SK-N-SH (cell line): Measurements from ENCODE around the gene DAP. TPM values are rescaled to one million over a fixed set of nuclear protein-coding genes. Genes with fewer than 3 reads are reported as not detected.
A peak's percentile ranks its signal among the peaks of the same experiment; 100 is the strongest.

ENCODE experiments used
- CTCF ChIA-PET: fragments of 300-600, 350-600 bp; formaldehyde crosslinking; extraction: SDS; loops from one replicate; lab custom pipeline; 2021; lab: Yijun Ruan, JAX
- POLR2A ChIA-PET: fragments of 350-600 bp; sonication (Branson Sonifier 250); formaldehyde crosslinking; extraction: SDS; loops from one replicate; lab custom pipeline; 2020; ENCODE audit warnings: antibody characterized with exemption, inconsistent platforms; lab: Yijun Ruan, JAX
- DNase-seq: peaks from one replicate; pipeline ENCODE4 v3.0.0; 2012
- H2AFZ ChIP-seq: fragments of 200-600 bp; sonication (generic); 2 replicates; pipeline ENCODE4 v1.8.1; 2016; ENCODE audit warnings: antibody characterized with exemption, mild to moderate bottlenecking, low read depth
- H3F3A ChIP-seq: fragments of 200-600 bp; sonication (generic); replicated peaks from 2 replicates; pipeline ENCODE3; 2016; ENCODE audit warnings: antibody characterized with exemption, mild to moderate bottlenecking; ENCODE audit not compliant: insufficient read depth
- H3K27ac ChIP-seq, 2 experiments: fragments of 200-500 bp in 1 of 2; fragments of 200-600 bp in 1 of 2; sonication (Bioruptor generic) in 1 of 2; sonication (generic), shearing (Covaris generic) in 1 of 2; 2 replicates each; pipeline versions ENCODE4 v1.5.1 to v1.6.1; 2014 to 2016; ENCODE audit warnings: low read depth in 2 of 2, inconsistent platforms in 1 of 2, low read length in 1 of 2, mild to moderate bottlenecking in 1 of 2, mixed read lengths in 1 of 2
- H3K27me3 ChIP-seq: fragments of 200-600 bp; sonication (generic), shearing (Covaris generic); 2 replicates; pipeline ENCODE4 v1.6.1; 2016; ENCODE audit warnings: mixed run types; ENCODE audit not compliant: insufficient read depth
- H3K36me3 ChIP-seq, 2 experiments: fragments of 200-500 bp in 1 of 2; fragments of 200-600 bp in 1 of 2; sonication (Bioruptor generic) in 1 of 2; sonication (generic) in 1 of 2; replicated peaks in 1 of 2; 2 replicates each; pipeline versions ENCODE3 to v1.5.1; 2014 to 2016; ENCODE audit warnings: low read length in 1 of 2, mild to moderate bottlenecking in 1 of 2; ENCODE audit not compliant: insufficient read depth in 2 of 2, control insufficient read depth in 1 of 2
- H3K4me1 ChIP-seq, 2 experiments: fragments of 200-500 bp in 1 of 2; fragments of 200-600 bp in 1 of 2; sonication (Bioruptor generic) in 1 of 2; sonication (generic), shearing (Covaris generic) in 1 of 2; 2 replicates each; pipeline versions ENCODE4 v1.5.1 to v1.6.1; 2014 to 2016; ENCODE audit warnings: low read depth in 1 of 2, low read length in 1 of 2, mixed run types in 1 of 2; ENCODE audit not compliant: insufficient read depth in 2 of 2, control insufficient read depth in 1 of 2
- H3K4me2 ChIP-seq: fragments of 200-600 bp; sonication (generic), shearing (Covaris generic); 2 replicates; pipeline ENCODE4 v1.6.1; 2017; ENCODE audit warnings: mixed run types
- H3K4me3 ChIP-seq, 2 experiments: fragments of 200-500 bp in 1 of 2; fragments of 200-600 bp in 1 of 2; sonication (Bioruptor generic) in 1 of 2; sonication (generic), shearing (Covaris generic) in 1 of 2; 2 replicates each; pipeline versions ENCODE4 v1.5.1 to v1.8.1; 2014 to 2016; ENCODE audit warnings: low read depth in 2 of 2, inconsistent platforms in 1 of 2, low read length in 1 of 2, mild to moderate bottlenecking in 1 of 2, mixed read lengths in 1 of 2, moderate library complexity in 1 of 2
- H3K79me2 ChIP-seq: fragments of 200-600 bp; sonication (generic); 2 replicates; pipeline ENCODE4 v1.8.1; 2017; ENCODE audit warnings: mild to moderate bottlenecking; ENCODE audit not compliant: insufficient read depth
- H3K9ac ChIP-seq: fragments of 200-600 bp; sonication (generic); 2 replicates; pipeline ENCODE4 v1.6.1; 2017; ENCODE audit warnings: mixed run types
- H3K9me2 ChIP-seq: fragments of 200-600 bp; sonication (generic); 2 replicates; pipeline ENCODE4 v1.6.1; 2017; ENCODE audit warnings: mixed run types
- H3K9me3 ChIP-seq: fragments of 200-600 bp; sonication (generic); 2 replicates; pipeline ENCODE4 v1.6.1; 2017; ENCODE audit warnings: mixed run types, mild to moderate bottlenecking, moderate library complexity
- H4K20me1 ChIP-seq: fragments of 200-600 bp; sonication (generic); 2 replicates; pipeline ENCODE4 v1.6.1; 2017; ENCODE audit warnings: mild to moderate bottlenecking, mixed run types; ENCODE audit not compliant: insufficient read depth
- CHD2 ChIP-seq: fragments of 150-350 bp; IDR thresholded peaks from 2 replicates; pipeline ENCODE4 v1.6.1; 2018; ENCODE audit warnings: low read length; ENCODE audit not compliant: partially characterized antibody
- ELF1 ChIP-seq: IDR thresholded peaks from 2 replicates; pipeline ENCODE4 v1.4.0; 2012
- EP300 ChIP-seq, 2 experiments: IDR thresholded peaks; 2 replicates each; pipeline versions ENCODE4 v1.4.0 to v1.6.1; 2012; ENCODE audit warnings: borderline replicate concordance in 1 of 2, low read depth in 1 of 2, low read length in 1 of 2
- FOSL2 ChIP-seq: IDR thresholded peaks from 2 replicates; pipeline ENCODE4 v1.4.0; 2012; ENCODE audit warnings: low read depth, mild to moderate bottlenecking, moderate library complexity, borderline replicate concordance
- FOXJ3 ChIP-seq: sonication (generic); formaldehyde crosslinking; IDR thresholded peaks from 2 replicates; pipeline ENCODE4 v1.5.1; 2020; ENCODE audit warnings: mild to moderate bottlenecking, missing genetic modification reagents
- GABPA ChIP-seq: IDR thresholded peaks from 2 replicates; pipeline ENCODE4 v1.4.0; 2012; ENCODE audit warnings: low read depth, mild to moderate bottlenecking
- MXI1 ChIP-seq: IDR thresholded peaks from 2 replicates; pipeline ENCODE4 v1.6.1; 2012; ENCODE audit warnings: mild to moderate bottlenecking, low read depth, low read length, improper control_type of control experiment
- NFIC ChIP-seq: IDR thresholded peaks from 2 replicates; pipeline ENCODE4 v1.4.0; 2012; ENCODE audit warnings: borderline replicate concordance
- NRF1 ChIP-seq: IDR thresholded peaks from 2 replicates; pipeline ENCODE4 v1.6.1; 2012; ENCODE audit warnings: low read depth, mild to moderate bottlenecking, low read length
- POLR2AphosphoS5 ChIP-seq: IDR thresholded peaks from 2 replicates; pipeline ENCODE4 v1.6.1; 2012; ENCODE audit warnings: low read depth, low read length
- RCOR1 ChIP-seq: fragments of 150-350 bp; IDR thresholded peaks from 2 replicates; pipeline ENCODE4 v1.6.1; 2017; ENCODE audit warnings: antibody characterized with exemption, low read length
- RFX5 ChIP-seq: IDR thresholded peaks from 2 replicates; pipeline ENCODE4 v1.6.1; 2012; ENCODE audit warnings: mild to moderate bottlenecking, improper control_type of control experiment, low read length
- SIN3A ChIP-seq: IDR thresholded peaks from 2 replicates; pipeline ENCODE4 v1.6.1; 2012; ENCODE audit warnings: low read depth, mild to moderate bottlenecking, low read length, moderate library complexity, borderline replicate concordance
- SMC3 ChIP-seq: IDR thresholded peaks from 2 replicates; pipeline ENCODE4 v1.6.1; 2012; ENCODE audit warnings: low read depth, low read length, improper control_type of control experiment
- TAF1 ChIP-seq: IDR thresholded peaks from 2 replicates; pipeline ENCODE4 v1.6.1; 2012; ENCODE audit warnings: low read depth, mild to moderate bottlenecking, low read length, moderate library complexity, borderline replicate concordance
- TCF12 ChIP-seq: IDR thresholded peaks from 2 replicates; pipeline ENCODE4 v1.4.0; 2012
- WGBS: methylation state at CpG from one replicate; pipeline ENCODE4 v1.1.6; 2017; ENCODE audit warnings: low lambda C conversion rate; 5-methylcytosine and 5-hydroxymethylcytosine counted together
- polyA plus RNA-seq, 3 experiments: library from polyadenylated mRNA; depleted of rRNA; stranded (reverse); fragments of >200 nt; gene quantifications; 2 replicates each; pipeline ENCODE4 v1.2.3, GENCODE V29; 2012
- TF ChIP-seq, protein P1 (sequence below): IDR thresholded peaks from 2 replicates; pipeline ENCODE4 v1.6.1; 2012; ENCODE audit warnings: mild to moderate bottlenecking, low read depth, low read length, moderate library complexity
- TF ChIP-seq, protein P2 (sequence below): IDR thresholded peaks from 2 replicates; pipeline ENCODE4 v1.4.0; 2012; ENCODE audit warnings: low read depth, borderline replicate concordance
- TF ChIP-seq, protein P3 (sequence below): IDR thresholded peaks from 2 replicates; pipeline ENCODE4 v1.4.0; 2012; ENCODE audit warnings: low read depth

Gene DAP
- polyA plus RNA-seq, 1 of the 3 experiments (the other 2 are of a cell fraction), result 78.2 TPM

DNA sequence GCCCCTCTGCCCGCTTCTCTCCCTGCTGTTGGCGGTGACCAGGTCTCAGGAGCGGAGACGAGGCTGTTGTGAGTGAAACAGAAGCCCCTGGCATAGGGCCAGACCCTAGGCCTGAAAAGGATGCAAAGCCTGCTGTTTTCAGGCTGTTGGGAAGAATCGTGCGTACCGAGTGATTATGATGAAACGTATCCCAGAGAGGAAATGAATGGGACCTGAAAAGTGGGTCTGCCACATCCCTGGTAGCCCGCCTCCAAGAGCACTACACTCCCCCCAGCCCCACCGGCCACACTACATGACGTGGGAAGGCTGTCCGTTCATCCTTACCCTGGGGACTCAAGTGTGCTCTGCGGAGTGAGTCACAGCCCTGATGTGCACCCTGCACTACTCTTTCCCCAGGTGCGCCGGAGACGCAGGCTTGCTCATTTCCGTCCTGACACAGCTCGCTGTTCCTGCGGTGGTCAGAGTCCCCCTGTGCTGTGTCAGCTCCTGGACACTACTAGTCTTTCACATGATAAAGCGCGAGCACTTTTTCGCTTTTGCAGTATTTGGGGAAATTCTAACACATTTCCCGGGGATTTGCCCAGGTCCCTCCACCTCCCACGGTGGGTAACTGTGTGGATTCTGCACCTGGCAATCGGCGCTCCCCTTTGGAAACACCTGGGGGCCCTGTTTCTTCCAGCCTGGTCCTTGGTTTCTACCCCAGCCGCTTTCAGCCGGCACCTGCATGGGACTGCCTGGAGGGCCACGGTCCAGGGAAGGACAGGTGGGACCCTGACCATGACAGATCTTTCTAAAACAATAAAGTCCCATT lies 105.7 kb downstream of the DAP start:
- no peaks in the 10 kb centered on the region for H4K20me1 ChIP-seq
- no peak overlapping the region for H3K4me3 ChIP-seq
- no peak overlapping the region for H3K4me2 ChIP-seq
- H2AFZ ChIP-seq, result no peak overlapping the region
- no peaks in the 10 kb centered on the region for H3K9me3 ChIP-seq
- H3K36me3 ChIP-seq, result peaks cover 0 to 12% of the 10 kb centered on the region in 2 experiments
- DNase-seq, result peak; percentile 50
- CTCF ChIA-PET, result interaction anchor here (1.3 kb wide), 1 partner anchor 203 kb away, joined by 4 read pairs; no protein-coding TSS in a partner anchor
- H3K27ac ChIP-seq, result no peak overlapping the region; a peak in 1 of 4 replicates
- POLR2A ChIA-PET, result no interaction called here
- WGBS, result 86% methylated on average over 27 of the region's 29 CpGs
- peaks cover 6% of the 10 kb centered on the region for H3F3A ChIP-seq
- no peaks in the 10 kb centered on the region for H3K27me3 ChIP-seq
- TF ChIP-seq NFIC (no peak), SIN3A (no peak), RCOR1 (no peak), RFX5 (no peak), FOXJ3 (CRISPR knock-in tag) (no peak), NRF1 (no peak), POLR2AphosphoS5 (no peak), CHD2 (no peak), TAF1 (no peak), SMC3 (no peak), ELF1 (no peak), GABPA (no peak), FOSL2 (no peak), EP300 (IDR thresholded peaks at IDR 0.05; ENCODE audit: borderline replicate concordance in 1 of 2, low read depth in 1 of 2, low read length in 1 of 2) (no peak), TCF12 (no peak), MXI1 (no peak)
- TF ChIP-seq, protein P1, sequence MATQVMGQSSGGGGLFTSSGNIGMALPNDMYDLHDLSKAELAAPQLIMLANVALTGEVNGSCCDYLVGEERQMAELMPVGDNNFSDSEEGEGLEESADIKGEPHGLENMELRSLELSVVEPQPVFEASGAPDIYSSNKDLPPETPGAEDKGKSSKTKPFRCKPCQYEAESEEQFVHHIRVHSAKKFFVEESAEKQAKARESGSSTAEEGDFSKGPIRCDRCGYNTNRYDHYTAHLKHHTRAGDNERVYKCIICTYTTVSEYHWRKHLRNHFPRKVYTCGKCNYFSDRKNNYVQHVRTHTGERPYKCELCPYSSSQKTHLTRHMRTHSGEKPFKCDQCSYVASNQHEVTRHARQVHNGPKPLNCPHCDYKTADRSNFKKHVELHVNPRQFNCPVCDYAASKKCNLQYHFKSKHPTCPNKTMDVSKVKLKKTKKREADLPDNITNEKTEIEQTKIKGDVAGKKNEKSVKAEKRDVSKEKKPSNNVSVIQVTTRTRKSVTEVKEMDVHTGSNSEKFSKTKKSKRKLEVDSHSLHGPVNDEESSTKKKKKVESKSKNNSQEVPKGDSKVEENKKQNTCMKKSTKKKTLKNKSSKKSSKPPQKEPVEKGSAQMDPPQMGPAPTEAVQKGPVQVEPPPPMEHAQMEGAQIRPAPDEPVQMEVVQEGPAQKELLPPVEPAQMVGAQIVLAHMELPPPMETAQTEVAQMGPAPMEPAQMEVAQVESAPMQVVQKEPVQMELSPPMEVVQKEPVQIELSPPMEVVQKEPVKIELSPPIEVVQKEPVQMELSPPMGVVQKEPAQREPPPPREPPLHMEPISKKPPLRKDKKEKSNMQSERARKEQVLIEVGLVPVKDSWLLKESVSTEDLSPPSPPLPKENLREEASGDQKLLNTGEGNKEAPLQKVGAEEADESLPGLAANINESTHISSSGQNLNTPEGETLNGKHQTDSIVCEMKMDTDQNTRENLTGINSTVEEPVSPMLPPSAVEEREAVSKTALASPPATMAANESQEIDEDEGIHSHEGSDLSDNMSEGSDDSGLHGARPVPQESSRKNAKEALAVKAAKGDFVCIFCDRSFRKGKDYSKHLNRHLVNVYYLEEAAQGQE, result no peak
- TF ChIP-seq, protein P2, sequence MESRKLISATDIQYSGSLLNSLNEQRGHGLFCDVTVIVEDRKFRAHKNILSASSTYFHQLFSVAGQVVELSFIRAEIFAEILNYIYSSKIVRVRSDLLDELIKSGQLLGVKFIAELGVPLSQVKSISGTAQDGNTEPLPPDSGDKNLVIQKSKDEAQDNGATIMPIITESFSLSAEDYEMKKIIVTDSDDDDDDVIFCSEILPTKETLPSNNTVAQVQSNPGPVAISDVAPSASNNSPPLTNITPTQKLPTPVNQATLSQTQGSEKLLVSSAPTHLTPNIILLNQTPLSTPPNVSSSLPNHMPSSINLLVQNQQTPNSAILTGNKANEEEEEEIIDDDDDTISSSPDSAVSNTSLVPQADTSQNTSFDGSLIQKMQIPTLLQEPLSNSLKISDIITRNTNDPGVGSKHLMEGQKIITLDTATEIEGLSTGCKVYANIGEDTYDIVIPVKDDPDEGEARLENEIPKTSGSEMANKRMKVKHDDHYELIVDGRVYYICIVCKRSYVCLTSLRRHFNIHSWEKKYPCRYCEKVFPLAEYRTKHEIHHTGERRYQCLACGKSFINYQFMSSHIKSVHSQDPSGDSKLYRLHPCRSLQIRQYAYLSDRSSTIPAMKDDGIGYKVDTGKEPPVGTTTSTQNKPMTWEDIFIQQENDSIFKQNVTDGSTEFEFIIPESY, result no peak
- TF ChIP-seq, protein P3, sequence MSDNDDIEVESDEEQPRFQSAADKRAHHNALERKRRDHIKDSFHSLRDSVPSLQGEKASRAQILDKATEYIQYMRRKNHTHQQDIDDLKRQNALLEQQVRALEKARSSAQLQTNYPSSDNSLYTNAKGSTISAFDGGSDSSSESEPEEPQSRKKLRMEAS, result no peak
- no peak overlapping the region for H3K9ac ChIP-seq
- H3K9me2 ChIP-seq, result no peaks in the 10 kb centered on the region
- H3K79me2 ChIP-seq, result no peaks in the 10 kb centered on the region
- H3K4me1 ChIP-seq, result peaks cover 0 to 11% of the 10 kb centered on the region in 2 experiments; a peak in 2 of 4 replicates
